GM12878 (cell line): ENCODE results near the gene SFI1. TPM values are rescaled to one million over a fixed set of nuclear protein-coding genes. Genes with fewer than 3 reads are reported as not detected.

Experiments
- ATAC-seq: fragments of 200-7000 bp; cut with Tn5 transposase; 3 replicates; pipeline ENCODE4 v1.9.1; 2020; ENCODE audit warnings: mild to moderate bottlenecking, moderate library complexity
- BruUV-seq: library from RNA; stranded (reverse); fragments of 400-500 nt; replicated peaks from 2 replicates; lab custom pipeline; 2021; lab: Mats Ljungman, UMichigan
- CTCF ChIA-PET: fragments of 300-600 bp; sonication (Branson Sonifier 250); formaldehyde crosslinking; extraction: SDS; loops from one replicate; lab custom pipeline; 2021; ENCODE audit warnings: inconsistent platforms; lab: Yijun Ruan, JAX
- POLR2A ChIA-PET: fragments of 350-600 bp; formaldehyde crosslinking; extraction: SDS; loops from one replicate; lab custom pipeline; 2021; ENCODE audit warnings: inconsistent platforms; lab: Charles Lee
- RAD21 ChIA-PET: fragments of 300-600 bp; sonication (Branson Sonifier 250); formaldehyde crosslinking; loops from one replicate; lab custom pipeline; 2023; ENCODE audit warnings: antibody characterized with exemption; ENCODE audit not compliant: unreplicated experiment; lab: Charles Lee
- SMC1A ChIA-PET: fragments of 300-600 bp; sonication (Branson Sonifier 250); formaldehyde crosslinking; loops from one replicate; lab custom pipeline; 2023; ENCODE audit not compliant: unreplicated experiment, uncharacterized antibody; lab: Charles Lee
- DNase-seq: peaks from one replicate; pipeline ENCODE4 v3.0.0-alpha.2; 2011; ENCODE audit warnings: low read depth, low spot score
- FAIRE-seq: peaks from 3 replicates; lab custom pipeline; 2011; peaks lifted over from hg19 to GRCh38; lab: Jason Lieb, UNC
- H2AFZ ChIP-seq: 2 replicates; pipeline ENCODE4 v1.6.0; 2011; ENCODE audit warnings: low read depth, low read length, control low read depth; ENCODE audit not compliant: control insufficient read depth
- H3K27ac ChIP-seq: 2 replicates; pipeline ENCODE4 v1.5.1; 2011; ENCODE audit warnings: control low read depth; ENCODE audit not compliant: control insufficient read depth, insufficient read depth
- H3K27me3 ChIP-seq, 2 experiments: replicated peaks in 1 of 2; 2 replicates each; pipeline versions ENCODE4 v1.6.0 to v1.6.1; 2011; ENCODE audit warnings: low read length in 1 of 2; ENCODE audit not compliant: control insufficient read depth in 2 of 2, insufficient read depth in 2 of 2
- H3K36me3 ChIP-seq, 2 experiments: 2 replicates each; pipeline ENCODE4 v1.5.1; 2011; ENCODE audit warnings: low read length in 1 of 2; ENCODE audit not compliant: control insufficient read depth in 2 of 2, insufficient read depth in 2 of 2
- H3K4me1 ChIP-seq: 2 replicates; pipeline ENCODE4 v1.6.1; 2011; ENCODE audit warnings: mild to moderate bottlenecking, low read length, moderate library complexity, mixed read lengths; ENCODE audit not compliant: control insufficient read depth, insufficient read depth
- H3K4me2 ChIP-seq: 2 replicates; pipeline ENCODE4 v1.6.0; 2011; ENCODE audit warnings: control low read depth; ENCODE audit not compliant: control insufficient read depth, insufficient read depth
- H3K4me3 ChIP-seq: fragments of 200-600 bp; sonication (generic); 2 replicates; pipeline ENCODE4 v1.5.1; 2016
- H3K79me2 ChIP-seq: 2 replicates; pipeline ENCODE4 v1.6.0; 2011; ENCODE audit warnings: low read length; ENCODE audit not compliant: control insufficient read depth, insufficient read depth
- H3K9ac ChIP-seq: 2 replicates; pipeline ENCODE4 v1.8.0; 2011; ENCODE audit warnings: low read length, control low read depth, mixed read lengths; ENCODE audit not compliant: control insufficient read depth, insufficient read depth
- H3K9me3 ChIP-seq: replicated peaks from 3 replicates; pipeline ENCODE4 v1.5.1; 2011; ENCODE audit warnings: mild to moderate bottlenecking, low read length; ENCODE audit not compliant: control insufficient read depth, insufficient read depth
- H4K20me1 ChIP-seq: 2 replicates; pipeline ENCODE4 v1.6.0; 2011; ENCODE audit not compliant: control insufficient read depth, insufficient read depth
- BCL3 ChIP-seq: IDR thresholded peaks from 2 replicates; pipeline ENCODE4 v1.6.1; 2011; ENCODE audit warnings: borderline replicate concordance, low read depth, mild to moderate bottlenecking, moderate library complexity, low read length; ENCODE audit not compliant: insufficient read depth, poor library complexity, severe bottlenecking
- BHLHE40 ChIP-seq, 2 experiments: fragments of 450-650 bp in 1 of 2; IDR thresholded peaks; 2 replicates each; pipeline ENCODE4 v1.6.1; 2011 to 2017; ENCODE audit warnings: low read depth in 2 of 2, borderline replicate concordance in 1 of 2, improper control_type of control experiment in 1 of 2, low read length in 1 of 2, mild to moderate bottlenecking in 1 of 2
- CREB1 ChIP-seq: IDR thresholded peaks from 2 replicates; pipeline ENCODE4 v1.6.1; 2012; ENCODE audit warnings: low read depth, mild to moderate bottlenecking, inconsistent platforms
- DPF2 ChIP-seq: fragments of 450-650 bp; IDR thresholded peaks from 2 replicates; pipeline ENCODE4 v1.6.1; 2017; ENCODE audit warnings: mild to moderate bottlenecking
- GATAD2B ChIP-seq: fragments of 450-650 bp; conservative IDR thresholded peaks from 2 replicates; pipeline ENCODE4 v1.6.1; 2017; ENCODE audit warnings: low read depth, mild to moderate bottlenecking, moderate library complexity
- HDAC2 ChIP-seq: fragments of 200-600 bp; sonication (generic); IDR thresholded peaks from 2 replicates; pipeline ENCODE4 v1.6.1; 2017
- IKZF1 ChIP-seq: fragments of 450-650 bp; conservative IDR thresholded peaks from 2 replicates; pipeline ENCODE4 v1.6.1; 2017; ENCODE audit warnings: antibody characterized with exemption, mild to moderate bottlenecking
- MTA3 ChIP-seq: IDR thresholded peaks from 2 replicates; pipeline ENCODE4 v1.6.1; 2012; ENCODE audit warnings: low read length, inconsistent platforms, borderline replicate concordance
- NBN ChIP-seq: fragments of 450-650 bp; IDR thresholded peaks from 2 replicates; pipeline ENCODE4 v1.6.1; 2016
- NR2F1 ChIP-seq: fragments of 450-650 bp; conservative IDR thresholded peaks from 2 replicates; pipeline ENCODE4 v1.6.1; 2017; ENCODE audit warnings: mild to moderate bottlenecking
- POLR2A ChIP-seq: IDR thresholded peaks from 2 replicates; pipeline ENCODE4 v1.6.1; 2011; ENCODE audit warnings: low read depth, mild to moderate bottlenecking, low read length
- POLR2AphosphoS5 ChIP-seq: IDR thresholded peaks from 2 replicates; pipeline ENCODE4 v1.6.1; 2011; ENCODE audit warnings: mild to moderate bottlenecking, low read length, inconsistent platforms
- RBBP5 ChIP-seq: fragments of 200-600 bp; sonication (generic); conservative IDR thresholded peaks from 2 replicates; pipeline ENCODE4 v1.6.1; 2016
- RELA ChIP-seq: fragments of 450-650 bp; IDR thresholded peaks from 2 replicates; pipeline ENCODE4 v1.8.0; 2014; ENCODE audit warnings: borderline replicate concordance; ENCODE audit not compliant: partially characterized antibody
- RUNX3 ChIP-seq: IDR thresholded peaks from 2 replicates; pipeline ENCODE4 v1.6.1; 2012; ENCODE audit warnings: low read length, inconsistent platforms
- SMC3 ChIP-seq: IDR thresholded peaks from 2 replicates; pipeline ENCODE4 v1.6.1; 2011; ENCODE audit warnings: low read length, improper control_type of control experiment, borderline replicate concordance
- TCF12 ChIP-seq: IDR thresholded peaks from 2 replicates; pipeline ENCODE4 v1.6.1; 2011; ENCODE audit warnings: low read depth, mild to moderate bottlenecking, low read length
- ZBTB33 ChIP-seq: fragments of 450-650 bp; IDR thresholded peaks from 2 replicates; pipeline ENCODE4 v1.6.1; 2017; ENCODE audit warnings: mild to moderate bottlenecking
- WGBS: methylation state at CpG from one replicate; pipeline ENCODE4 v1.1.6; 2016; ENCODE audit warnings: low lambda C conversion rate; ENCODE audit not compliant: insufficient replicate concordance, insufficient coverage; ENCODE audit errors: missing lambda C conversion rate; 5-methylcytosine and 5-hydroxymethylcytosine counted together
- in situ Hi-C: fragments of 300-500 bp; cut with MboI; formaldehyde crosslinking; loops from 9 replicates; pipeline ENCODE4 v1.14.3; 2018; ENCODE audit warnings: mixed read lengths
- intact Hi-C: fragments of 100-400 bp; cut with micrococcal nuclease; formaldehyde crosslinking; loops from one replicate; pipeline ENCODE4 v1.14.2; 2022; ENCODE audit not compliant: unreplicated experiment
- polyA plus RNA-seq, 11 experiments: library from polyadenylated mRNA; depleted of rRNA in 4 of 11; unstranded in 6 of 11; stranded (reverse) in 5 of 11; fragments of >200 nt; fragmentation: Nextera tagmentation in 4 of 11; fragmentation: Illumina TruSeq in 1 of 11; extraction: Ambion mirVana in 4 of 11; extraction: Trizol in 1 of 11; gene quantifications; 1 replicate in 1 of 11; 2 replicates in 10 of 11; pipeline versions ENCODE4 v1.2.1 to v1.2.3, GENCODE V29; 2011 to 2016; ENCODE audit warnings: inconsistent platforms in 2 of 11, missing spikeins in 2 of 11, low read depth in 1 of 11
- total RNA-seq, 4 experiments: library from RNA; depleted of rRNA in 3 of 4; stranded (reverse); fragments of >200 nt in 3 of 4; fragmentation: Illumina TruSeq in 1 of 4; extraction: Trizol in 1 of 4; gene quantifications; 2 replicates each; pipeline versions ENCODE4 v1.2.1 to v1.2.3, GENCODE V29; 2013 to 2021
- TF ChIP-seq, protein P1 (sequence below): fragments of 450-650 bp; IDR thresholded peaks from 2 replicates; pipeline ENCODE4 v1.6.1; 2016; ENCODE audit warnings: mild to moderate bottlenecking
- TF ChIP-seq, protein P2 (sequence below): IDR thresholded peaks from 2 replicates; pipeline ENCODE4 v1.6.1; 2011; ENCODE audit warnings: low read depth, mild to moderate bottlenecking, low read length, moderate library complexity, borderline replicate concordance; ENCODE audit errors: extremely low read depth

SFI1 gene
- total and polyA plus RNA-seq, 10 of the 15 experiments (the other 5 are each of a cell fraction or from before 2014, with no cell fraction given) = 6.3 to 70.1 (median 30.4) TPM

GRCh38 chr22:31616315-31616980 lies 120.1 kb downstream of the SFI1 start:
- FAIRE-seq (no peak), DNase-seq (no peak), ATAC-seq (peak; percentile 81)
- intact Hi-C loops = no loop called here
- H4K20me1 ChIP-seq = no peaks in the 10 kb centered on the region
- peak overlapping the region; percentile 55 for H3K27ac ChIP-seq
- no peaks in the 10 kb centered on the region for H3K9me3 ChIP-seq
- RAD21 ChIA-PET = interaction anchor here (0.8 to 1.4 kb wide), 4 partner anchors 14 to 165 kb away, joined by 3 to 8 read pairs (median 3); no protein-coding TSS in a partner anchor
- peaks cover 16% of the 10 kb centered on the region for H3K4me1 ChIP-seq
- no peaks in the 10 kb centered on the region for H3K27me3 ChIP-seq
- POLR2A ChIA-PET = interaction anchor here (0.5 kb wide), 1 partner anchor 332 kb away, joined by 3 read pairs; no protein-coding TSS in a partner anchor
- no peak overlapping the region for H3K4me3 ChIP-seq
- in situ Hi-C loops = no loop called here
- H3K4me2 ChIP-seq = peak overlapping the region; percentile 8; the same call in 1 of the 2 replicates
- H2AFZ ChIP-seq = no peak overlapping the region
- peaks cover 20 to 47% of the 10 kb centered on the region in 2 experiments; a peak in 3 of 4 replicates for H3K36me3 ChIP-seq
- CTCF ChIA-PET = interaction anchor here (0.6 to 1.5 kb wide), 6 partner anchors 14 to 180 kb away, joined by 4 to 7 read pairs (median 4); no protein-coding TSS in a partner anchor
- H3K9ac ChIP-seq = no peak overlapping the region
- 24% methylated on average over 9 of the region's 9 CpGs for WGBS
- no peaks in the 10 kb centered on the region for H3K79me2 ChIP-seq
- SMC1A ChIA-PET = interaction anchor here (0.7 to 1.1 kb wide), 6 partner anchors 14 to 147 kb away, joined by 3 to 4 read pairs (median 3); partner anchors contain the start of gene PISD
- no TSS peak for BruUV-seq
- peak; percentile 86 for TF ChIP-seq TCF12
- peak; percentile 46; the same call in 1 of the 2 replicates for TF ChIP-seq IKZF1
- TF ChIP-seq POLR2AphosphoS5 = no peak
- TF ChIP-seq CREB1 = 0 out of 2 replicates have a peak, but pooled peaks have one; percentile 7
- TF ChIP-seq MTA3 = peak; percentile 19; the same call in 1 of the 2 replicates
- peak; percentile 72 for TF ChIP-seq RUNX3
- TF ChIP-seq RELA = peak; percentile 41
- TF ChIP-seq, protein P1, sequence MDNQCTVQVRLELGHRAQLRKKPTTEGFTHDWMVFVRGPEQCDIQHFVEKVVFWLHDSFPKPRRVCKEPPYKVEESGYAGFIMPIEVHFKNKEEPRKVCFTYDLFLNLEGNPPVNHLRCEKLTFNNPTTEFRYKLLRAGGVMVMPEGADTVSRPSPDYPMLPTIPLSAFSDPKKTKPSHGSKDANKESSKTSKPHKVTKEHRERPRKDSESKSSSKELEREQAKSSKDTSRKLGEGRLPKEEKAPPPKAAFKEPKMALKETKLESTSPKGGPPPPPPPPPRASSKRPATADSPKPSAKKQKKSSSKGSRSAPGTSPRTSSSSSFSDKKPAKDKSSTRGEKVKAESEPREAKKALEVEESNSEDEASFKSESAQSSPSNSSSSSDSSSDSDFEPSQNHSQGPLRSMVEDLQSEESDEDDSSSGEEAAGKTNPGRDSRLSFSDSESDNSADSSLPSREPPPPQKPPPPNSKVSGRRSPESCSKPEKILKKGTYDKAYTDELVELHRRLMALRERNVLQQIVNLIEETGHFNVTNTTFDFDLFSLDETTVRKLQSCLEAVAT = no peak
- TF ChIP-seq RBBP5 = no peak
- 0 out of 2 replicates have a peak, but pooled peaks have one; percentile 6 for TF ChIP-seq SMC3
- no peak for TF ChIP-seq HDAC2
- TF ChIP-seq, protein P2, sequence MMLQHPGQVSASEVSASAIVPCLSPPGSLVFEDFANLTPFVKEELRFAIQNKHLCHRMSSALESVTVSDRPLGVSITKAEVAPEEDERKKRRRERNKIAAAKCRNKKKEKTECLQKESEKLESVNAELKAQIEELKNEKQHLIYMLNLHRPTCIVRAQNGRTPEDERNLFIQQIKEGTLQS = no peak
- TF ChIP-seq NBN = 0 out of 2 replicates have a peak, but pooled peaks have one; percentile 50
- TF ChIP-seq DPF2 = peak; percentile 47; the same call in 1 of the 2 replicates
- peak in 1 of 2 experiments; percentile 61; a peak in 2 of 4 replicates for TF ChIP-seq BHLHE40 (IDR thresholded peaks at IDR 0.05; ENCODE audit: borderline replicate concordance in 1 of 2, low read depth in 2 of 2, low read length in 1 of 2)
- TF ChIP-seq GATAD2B = peak; percentile 58; the same call in 1 of the 2 replicates
- TF ChIP-seq ZBTB33 = no peak
- peak; percentile 81 for TF ChIP-seq NR2F1
- peak; percentile 71 for TF ChIP-seq POLR2A
- peak; percentile 60 for TF ChIP-seq BCL3
